Neural crest cell (in vitro differentiated cells): ENCODE data around the gene VWA2. TPM values are rescaled to one million over a fixed set of nuclear protein-coding genes. Genes with fewer than 3 reads are reported as not detected.

ENCODE experiments used
- DNase-seq: peaks from one replicate; pipeline ENCODE4 v3.0.0; 2021; ENCODE audit warnings: low read depth, mixed read lengths, low spot score
- H3K27ac Mint-ChIP-seq: one replicate; pipeline ENCODE4 v1.8.0; 2021; ENCODE audit warnings: mild to moderate bottlenecking, mixed read lengths; ENCODE audit not compliant: unreplicated experiment
- H3K27me3 Mint-ChIP-seq: 2 replicates; pipeline ENCODE4 v1.8.0; 2021; ENCODE audit warnings: low read depth, mild to moderate bottlenecking, mixed read lengths
- H3K36me3 Mint-ChIP-seq: 2 replicates; pipeline ENCODE4 v1.8.0; 2021; ENCODE audit warnings: low read depth, mild to moderate bottlenecking, mixed read lengths
- H3K4me1 Mint-ChIP-seq: 2 replicates; pipeline ENCODE4 v1.8.0; 2021; ENCODE audit warnings: mixed read lengths
- H3K4me3 Mint-ChIP-seq: one replicate; pipeline ENCODE4 v1.8.0; 2021; ENCODE audit warnings: mild to moderate bottlenecking, mixed read lengths
- H3K9me3 Mint-ChIP-seq: 2 replicates; pipeline ENCODE4 v1.8.0; 2021; ENCODE audit warnings: mixed read lengths
- total RNA-seq: library from RNA; stranded (reverse); gene quantifications from 2 replicates; pipeline ENCODE4 v1.2.1, GENCODE V29; 2021
- TF ChIP-seq, protein P1 (sequence below): fragments of 200-600 bp; sonication (generic); conservative IDR thresholded peaks from 2 replicates; pipeline ENCODE4 v1.5.0; 2021; ENCODE audit warnings: antibody characterized with exemption, mild to moderate bottlenecking

VWA2 gene
- total RNA-seq, 1 donor from 2014 or later, result not detected

DNA sequence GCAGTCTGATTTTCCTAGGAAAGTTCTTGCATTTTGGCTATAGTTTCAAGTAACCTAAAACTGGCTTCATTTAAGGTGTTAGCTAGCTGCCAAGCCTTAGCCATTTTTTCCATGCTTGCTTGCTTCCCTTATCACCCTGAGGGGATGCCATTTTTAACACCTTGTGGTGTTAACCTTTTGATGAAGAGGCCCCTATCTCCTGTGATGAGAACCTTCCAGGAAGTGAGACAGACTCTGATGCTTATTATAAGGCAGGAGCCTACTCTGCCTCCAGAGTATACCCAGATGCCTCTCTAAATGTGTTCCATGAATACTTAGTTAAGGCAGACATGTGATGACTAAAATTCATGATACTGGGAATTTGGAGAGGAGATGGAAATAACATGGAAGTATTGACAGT lies 4.9 kb upstream of the VWA2 start:
- Mint-ChIP-seq H3K4me1 (no peaks in the 10 kb centered on the region), H3K27ac (no peak overlapping the region), H3K9me3 (no peaks in the 10 kb centered on the region), H3K27me3 (peaks cover 63% of the 10 kb centered on the region), H3K36me3 (no peaks in the 10 kb centered on the region), H3K4me3 (no peak overlapping the region)
- no peak for DNase-seq
- TF ChIP-seq, protein P1, sequence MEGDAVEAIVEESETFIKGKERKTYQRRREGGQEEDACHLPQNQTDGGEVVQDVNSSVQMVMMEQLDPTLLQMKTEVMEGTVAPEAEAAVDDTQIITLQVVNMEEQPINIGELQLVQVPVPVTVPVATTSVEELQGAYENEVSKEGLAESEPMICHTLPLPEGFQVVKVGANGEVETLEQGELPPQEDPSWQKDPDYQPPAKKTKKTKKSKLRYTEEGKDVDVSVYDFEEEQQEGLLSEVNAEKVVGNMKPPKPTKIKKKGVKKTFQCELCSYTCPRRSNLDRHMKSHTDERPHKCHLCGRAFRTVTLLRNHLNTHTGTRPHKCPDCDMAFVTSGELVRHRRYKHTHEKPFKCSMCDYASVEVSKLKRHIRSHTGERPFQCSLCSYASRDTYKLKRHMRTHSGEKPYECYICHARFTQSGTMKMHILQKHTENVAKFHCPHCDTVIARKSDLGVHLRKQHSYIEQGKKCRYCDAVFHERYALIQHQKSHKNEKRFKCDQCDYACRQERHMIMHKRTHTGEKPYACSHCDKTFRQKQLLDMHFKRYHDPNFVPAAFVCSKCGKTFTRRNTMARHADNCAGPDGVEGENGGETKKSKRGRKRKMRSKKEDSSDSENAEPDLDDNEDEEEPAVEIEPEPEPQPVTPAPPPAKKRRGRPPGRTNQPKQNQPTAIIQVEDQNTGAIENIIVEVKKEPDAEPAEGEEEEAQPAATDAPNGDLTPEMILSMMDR, result no peak

DNA sequence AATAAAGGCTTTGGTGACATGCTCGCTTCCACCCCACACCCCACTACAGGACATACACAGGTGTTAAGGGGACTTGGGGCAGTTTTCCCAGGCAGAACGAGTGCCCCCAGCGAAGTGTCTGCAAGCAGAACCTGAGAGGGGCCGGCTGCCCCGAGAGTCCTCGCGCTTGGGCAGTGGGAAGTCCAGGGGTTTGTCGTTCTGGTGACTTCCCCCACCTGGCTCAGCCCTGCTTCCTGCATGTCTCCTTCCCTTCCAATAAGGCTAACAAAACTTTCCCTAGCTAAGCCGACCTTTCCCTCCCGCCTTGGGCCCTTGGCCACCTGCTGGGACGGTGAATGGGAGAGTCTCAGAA lies 916 bp downstream of the VWA2 start:
- no peaks in the 10 kb centered on the region for H3K36me3 Mint-ChIP-seq
- H3K27ac Mint-ChIP-seq, result no peak overlapping the region
- DNase-seq, result no peak
- H3K4me1 Mint-ChIP-seq, result peaks cover 3% of the 10 kb centered on the region
- H3K27me3 Mint-ChIP-seq, result peaks cover 98% of the 10 kb centered on the region
- TF ChIP-seq, protein P1, result no peak
- H3K4me3 Mint-ChIP-seq, result no peak overlapping the region
- H3K9me3 Mint-ChIP-seq, result no peaks in the 10 kb centered on the region

DNA sequence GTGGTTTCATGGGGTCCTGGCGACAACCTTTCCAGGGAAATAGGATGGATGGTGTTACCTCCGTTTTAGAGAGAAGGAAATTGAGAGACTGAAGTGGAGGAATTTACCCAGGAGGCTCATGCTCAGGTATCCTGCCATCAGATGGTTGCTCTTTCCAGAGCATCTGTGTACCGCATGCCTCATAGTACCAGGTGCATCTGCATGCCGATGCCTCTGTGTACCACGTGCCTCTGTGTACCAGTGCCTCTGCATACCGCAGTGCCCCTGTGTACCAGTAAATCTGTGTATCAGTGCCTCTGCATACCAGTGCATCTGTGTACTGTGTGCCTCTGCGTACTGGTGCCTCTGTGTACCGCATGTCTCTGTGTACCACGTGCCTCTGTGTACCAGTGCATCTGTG lies 3.2 kb downstream of the VWA2 start:
- no peak for DNase-seq
- H3K27ac Mint-ChIP-seq, result no peak overlapping the region
- H3K4me3 Mint-ChIP-seq, result no peak overlapping the region
- H3K9me3 Mint-ChIP-seq, result no peaks in the 10 kb centered on the region
- H3K36me3 Mint-ChIP-seq, result no peaks in the 10 kb centered on the region
- H3K27me3 Mint-ChIP-seq, result peaks cover 88% of the 10 kb centered on the region
- H3K4me1 Mint-ChIP-seq, result peaks cover 3% of the 10 kb centered on the region
- TF ChIP-seq, protein P1, result no peak

DNA sequence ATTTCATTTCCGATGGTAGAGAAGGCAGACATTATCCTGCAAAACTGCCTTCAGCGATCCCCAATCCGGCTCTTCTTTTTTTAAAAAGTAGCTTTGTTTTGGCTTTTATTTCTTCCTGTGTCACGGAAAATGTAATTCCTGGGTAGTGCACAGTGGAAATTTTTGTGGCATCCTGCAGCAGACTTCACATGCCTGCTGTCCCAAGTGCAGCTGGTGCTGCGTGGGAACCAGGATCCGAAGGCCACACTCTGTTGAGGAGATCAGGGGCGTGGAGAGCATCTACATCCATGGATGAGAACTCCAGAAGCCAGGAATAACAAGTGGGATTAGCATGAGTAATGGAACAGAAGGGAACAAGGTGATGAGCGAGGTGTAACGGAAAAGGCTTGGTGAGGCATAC lies 4.6 kb downstream of the VWA2 start:
- no peaks in the 10 kb centered on the region for H3K36me3 Mint-ChIP-seq
- peaks cover 3% of the 10 kb centered on the region for H3K4me1 Mint-ChIP-seq
- no peak overlapping the region for H3K4me3 Mint-ChIP-seq

DNA sequence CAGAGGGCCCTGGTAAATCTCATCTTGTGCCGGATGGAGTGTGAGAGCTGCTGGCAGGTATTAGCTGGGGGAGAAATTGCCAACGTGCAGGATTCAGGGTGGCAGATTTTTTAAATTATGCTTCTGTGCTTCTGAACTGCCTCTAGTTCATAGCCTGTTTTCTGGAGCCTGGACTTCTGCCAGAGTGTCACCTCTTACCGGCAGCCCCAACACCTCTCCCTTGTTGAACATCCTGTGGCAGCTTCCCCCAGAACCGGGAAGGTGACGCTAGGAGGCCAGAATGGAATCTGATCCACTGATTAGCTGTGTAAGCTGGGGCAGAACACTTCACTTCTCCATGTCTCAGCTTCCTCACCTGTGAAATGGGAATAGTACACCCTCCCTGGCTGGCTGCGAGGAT lies 5.1 kb downstream of the VWA2 start:
- TF ChIP-seq, protein P1, result no peak
- no peak overlapping the region for H3K27ac Mint-ChIP-seq
- no peaks in the 10 kb centered on the region for H3K9me3 Mint-ChIP-seq
- DNase-seq, result no peak
- H3K4me1 Mint-ChIP-seq, result peaks cover 3% of the 10 kb centered on the region
- no peaks in the 10 kb centered on the region for H3K36me3 Mint-ChIP-seq
- H3K4me3 Mint-ChIP-seq, result no peak overlapping the region
- H3K27me3 Mint-ChIP-seq, result peaks cover 70% of the 10 kb centered on the region

More for the DNA sequence above, 4.6 kb downstream of the VWA2 start:
- TF ChIP-seq, protein P1, result no peak
- Mint-ChIP-seq H3K27ac (no peak overlapping the region), H3K27me3 (peaks cover 74% of the 10 kb centered on the region), H3K9me3 (no peaks in the 10 kb centered on the region)
- DNase-seq, result no peak
